Panc1 (cell line): ENCODE data around the gene PDGFD. TPM values are rescaled to one million over a fixed set of nuclear protein-coding genes. Genes with fewer than 3 reads are reported as not detected.

Source experiments
- ATAC-seq: fragments of 200-7000 bp; cut with Tn5 transposase; 2 replicates; pipeline ENCODE4 v1.9.1; 2020; ENCODE audit warnings: mild to moderate bottlenecking, moderate library complexity
- BruUV-seq: library from RNA; stranded (reverse); fragments of 400-500 nt; replicated peaks from 2 replicates; lab custom pipeline; 2021; lab: Mats Ljungman, UMichigan
- CTCF ChIA-PET: fragments of 300-600 bp; sonication (Branson Sonifier 250); formaldehyde crosslinking; loops from one replicate; lab custom pipeline; 2022; ENCODE audit warnings: antibody characterized with exemption; lab: Charles Lee
- POLR2A ChIA-PET: fragments of 300-600 bp; sonication (Branson Sonifier 250); formaldehyde crosslinking; loops from one replicate; lab custom pipeline; 2022; ENCODE audit warnings: antibody characterized with exemption; lab: Charles Lee
- DNase-seq: peaks from one replicate; pipeline ENCODE4 v3.0.0-alpha.2; 2010; ENCODE audit warnings: low read depth, low spot score
- H3K27ac ChIP-seq: 2 replicates; pipeline ENCODE4 v1.5.1; 2011; ENCODE audit warnings: mild to moderate bottlenecking, low read length, inconsistent platforms
- H3K27me3 ChIP-seq: fragments of 200-500 bp; sonication (Bioruptor generic); 2 replicates; pipeline ENCODE4 v1.6.0; 2014; ENCODE audit warnings: low read length, inconsistent platforms; ENCODE audit not compliant: control insufficient read depth, insufficient read depth
- H3K36me3 ChIP-seq: fragments of 200-500 bp; sonication (Bioruptor generic); 2 replicates; pipeline ENCODE4 v1.5.1; 2014; ENCODE audit warnings: inconsistent platforms, mild to moderate bottlenecking, low read length, moderate library complexity; ENCODE audit not compliant: control insufficient read depth, insufficient read depth
- H3K4me1 ChIP-seq: 2 replicates; pipeline ENCODE4 v1.5.1; 2011; ENCODE audit warnings: inconsistent platforms, mild to moderate bottlenecking, low read length, moderate library complexity; ENCODE audit not compliant: control insufficient read depth, insufficient read depth
- H3K4me3 ChIP-seq, 2 experiments: 2 replicates each; pipeline ENCODE4 v1.5.1; 2011 to 2012; ENCODE audit warnings: low read depth in 2 of 2, low read length in 2 of 2, mild to moderate bottlenecking in 2 of 2, inconsistent platforms in 1 of 2, moderate library complexity in 1 of 2
- H3K9me3 ChIP-seq: fragments of 200-500 bp; sonication (Bioruptor generic); 2 replicates; pipeline ENCODE4 v1.5.1; 2014; ENCODE audit warnings: low read depth, mild to moderate bottlenecking, inconsistent platforms, low read length, moderate library complexity; ENCODE audit not compliant: control insufficient read depth, insufficient read depth
- POLR2AphosphoS5 ChIP-seq: IDR thresholded peaks from 2 replicates; pipeline ENCODE4 v1.6.1; 2012; ENCODE audit warnings: mild to moderate bottlenecking, low read depth, low read length, moderate library complexity
- REST ChIP-seq, 2 experiments: IDR thresholded peaks; 2 replicates each; pipeline ENCODE4 v1.6.1; 2011 to 2012; ENCODE audit warnings: low read depth in 2 of 2, control low read depth in 1 of 2, low read length in 1 of 2, mild to moderate bottlenecking in 1 of 2, moderate library complexity in 1 of 2; ENCODE audit not compliant: insufficient read depth in 1 of 2
- SIN3A ChIP-seq: IDR thresholded peaks from 2 replicates; pipeline ENCODE4 v1.6.1; 2012; ENCODE audit warnings: low read depth, mild to moderate bottlenecking, low read length, moderate library complexity, borderline replicate concordance; ENCODE audit not compliant: insufficient read depth
- TCF7L2 ChIP-seq: IDR thresholded peaks from 2 replicates; pipeline ENCODE4 v1.6.1; 2011; ENCODE audit warnings: mild to moderate bottlenecking, low read depth, low read length, inconsistent platforms
- in situ Hi-C: cut with HindIII; loops from 2 replicates; pipeline ENCODE4 v1.10.0; 2016; ENCODE audit warnings: low sequenced_read_pairs, low pct_unique_long_range_greater_than_20kb
- intact Hi-C: fragments of 100-400 bp; cut with micrococcal nuclease; formaldehyde crosslinking; loops from one replicate; pipeline ENCODE4 v1.10.0; 2022; ENCODE audit not compliant: unreplicated experiment
- total RNA-seq: library from RNA; stranded (reverse); gene quantifications from one replicate; pipeline ENCODE4 v1.2.1, GENCODE V29; 2021; ENCODE audit not compliant: unreplicated experiment
- TF ChIP-seq, protein P1 (sequence below): fragments of 450-650 bp; IDR thresholded peaks from 2 replicates; pipeline ENCODE4 v1.5.1; 2017; ENCODE audit warnings: mild to moderate bottlenecking

The PDGFD gene
- total RNA-seq, 1 experiment from 2014 or later = 1.3 TPM

- in situ Hi-C loops = no loop called here
- BruUV-seq = no TSS peak
These were observed 33.8 kb downstream of the PDGFD start for GRCh38 chr11:104130161-104130560.

DNA sequence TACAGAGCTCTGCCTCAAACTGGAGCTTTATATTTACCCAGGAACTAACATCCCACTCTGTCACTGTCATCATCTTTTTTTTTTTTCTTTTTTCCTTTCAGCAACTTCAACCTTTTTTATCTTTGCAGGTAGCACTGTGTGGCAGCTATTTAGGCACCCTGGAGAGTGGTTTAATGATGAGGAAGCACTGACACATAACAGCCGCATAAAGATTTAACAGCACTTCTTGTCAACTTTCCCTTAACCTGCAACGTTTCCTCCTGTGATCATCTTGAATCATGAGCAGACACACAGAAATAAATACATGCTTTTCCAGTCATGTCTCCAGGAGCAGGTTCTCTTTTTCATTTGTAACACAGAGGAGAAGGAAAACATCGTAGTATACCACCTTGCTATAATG is 34.8 kb downstream of the PDGFD start:
- POLR2A ChIA-PET = no interaction called here
- DNase-seq (no peak), ATAC-seq (no peak)
- no TSS peak for BruUV-seq
- Histone ChIP-seq H3K4me3 (no peak overlapping the region), H3K36me3 (no peaks in the 10 kb centered on the region), H3K4me1 (no peaks in the 10 kb centered on the region), H3K27me3 (no peaks in the 10 kb centered on the region), H3K27ac (no peak overlapping the region), H3K9me3 (no peaks in the 10 kb centered on the region)
- CTCF ChIA-PET = no interaction called here
- TF ChIP-seq REST (IDR thresholded peaks at IDR 0.05; ENCODE audit: insufficient read depth in 1 of 2, low read depth in 2 of 2, low read length in 1 of 2) (no peak), POLR2AphosphoS5 (no peak), TCF7L2 (no peak), SIN3A (no peak)
- TF ChIP-seq, protein P1, sequence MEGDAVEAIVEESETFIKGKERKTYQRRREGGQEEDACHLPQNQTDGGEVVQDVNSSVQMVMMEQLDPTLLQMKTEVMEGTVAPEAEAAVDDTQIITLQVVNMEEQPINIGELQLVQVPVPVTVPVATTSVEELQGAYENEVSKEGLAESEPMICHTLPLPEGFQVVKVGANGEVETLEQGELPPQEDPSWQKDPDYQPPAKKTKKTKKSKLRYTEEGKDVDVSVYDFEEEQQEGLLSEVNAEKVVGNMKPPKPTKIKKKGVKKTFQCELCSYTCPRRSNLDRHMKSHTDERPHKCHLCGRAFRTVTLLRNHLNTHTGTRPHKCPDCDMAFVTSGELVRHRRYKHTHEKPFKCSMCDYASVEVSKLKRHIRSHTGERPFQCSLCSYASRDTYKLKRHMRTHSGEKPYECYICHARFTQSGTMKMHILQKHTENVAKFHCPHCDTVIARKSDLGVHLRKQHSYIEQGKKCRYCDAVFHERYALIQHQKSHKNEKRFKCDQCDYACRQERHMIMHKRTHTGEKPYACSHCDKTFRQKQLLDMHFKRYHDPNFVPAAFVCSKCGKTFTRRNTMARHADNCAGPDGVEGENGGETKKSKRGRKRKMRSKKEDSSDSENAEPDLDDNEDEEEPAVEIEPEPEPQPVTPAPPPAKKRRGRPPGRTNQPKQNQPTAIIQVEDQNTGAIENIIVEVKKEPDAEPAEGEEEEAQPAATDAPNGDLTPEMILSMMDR = no peak
- in situ Hi-C loops = no loop called here
- intact Hi-C loops = no loop called here

More at GRCh38 chr11:104130161-104130560, 33.8 kb downstream of the PDGFD start:
- DNase-seq (no peak), ATAC-seq (no peak)
- no peak overlapping the region for H3K4me3 ChIP-seq
- H3K4me1 ChIP-seq = no peaks in the 10 kb centered on the region
- no peaks in the 10 kb centered on the region for H3K36me3 ChIP-seq
- POLR2A ChIA-PET = no interaction called here
- intact Hi-C loops = no loop called here
- H3K9me3 ChIP-seq = no peaks in the 10 kb centered on the region
- TF ChIP-seq, protein P1 = peak; percentile 11; the same call in 1 of the 2 replicates
- no peak for TF ChIP-seq SIN3A
- CTCF ChIA-PET = no interaction called here
- no peaks in the 10 kb centered on the region for H3K27me3 ChIP-seq
- no peak overlapping the region for H3K27ac ChIP-seq
